ENCODE data around the gene PILRA. TPM values are rescaled to one million over a fixed set of nuclear protein-coding genes. Genes with fewer than 3 reads are reported as not detected.

PILRA gene
- total and polyA plus RNA-seq, 2 of the 13 experiments (the other 11 are each of a cell fraction or from before 2014, with no cell fraction given): 0.13 to 1.3 TPM

DNA sequence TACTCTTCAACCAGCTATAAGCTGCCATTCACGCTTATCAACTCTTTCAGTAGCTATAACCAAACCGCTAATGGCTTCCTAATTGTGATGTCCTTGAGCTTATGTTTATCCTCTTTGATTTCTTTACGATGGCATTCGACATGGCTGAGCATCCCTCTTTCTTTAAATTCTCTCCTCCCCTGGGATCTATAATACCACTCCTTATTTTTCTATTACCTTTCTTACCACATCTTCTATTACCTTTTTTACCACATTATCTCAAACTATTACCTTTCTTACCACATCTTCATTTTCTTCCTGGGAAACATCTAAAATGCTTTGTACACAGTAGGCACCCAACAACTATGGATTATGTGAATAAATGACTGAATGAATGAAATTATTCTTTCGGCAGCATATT, 42.2 kb downstream of the PILRA start:
- Histone ChIP-seq H4K20me1 (ENCODE audit: insufficient read depth, low read length) (no peaks in the 10 kb centered on the region), H3K27ac (ENCODE audit: extremely low read length, insufficient read depth, low read length) (no peak overlapping the region), H3K4me1 (ENCODE audit: insufficient read depth, low read length) (no peaks in the 10 kb centered on the region), H3K4me2 (ENCODE audit: low read depth, low read length) (no peak overlapping the region), H3K9me3 (ENCODE audit: low read length) (no peaks in the 10 kb centered on the region), H3K9ac (ENCODE audit: insufficient read depth, low read depth, low read length) (no peak overlapping the region), H3K36me3 (replicated peaks in 1 of 2; ENCODE audit: control insufficient read depth in 1 of 2, insufficient read depth in 2 of 2, low read length in 2 of 2) (no peaks in the 10 kb centered on the region), H2AFZ (ENCODE audit: low read length) (no peak overlapping the region), H3K4me3 (replicated peaks in 1 of 3; ENCODE audit: insufficient read depth in 1 of 3, low read depth in 2 of 3, low read length in 3 of 3) (no peak overlapping the region), H3K79me2 (ENCODE audit: insufficient read depth, low read length) (no peaks in the 10 kb centered on the region), H3K27me3 (ENCODE audit: control insufficient read depth in 1 of 2, insufficient read depth in 2 of 2, low read length in 2 of 2) (no peaks in the 10 kb centered on the region)
- ChIA-PET CTCF (ENCODE audit: low intra/inter-chr PET ratio, low total read pairs) (no interaction called here), POLR2A (interaction anchor here (1.4 kb wide), 1 partner anchor 13 kb away, joined by 6 read pairs; the partner anchor contains the start of gene ZCWPW1)
- ATAC-seq (no peak), FAIRE-seq (no peak), DNase-seq (ENCODE audit: low spot score) (no peak)
- BruUV-seq (replicated peaks): no TSS peak
- WGBS (ENCODE audit: low lambda C conversion rate): 62% methylated on average over 5 of the region's 5 CpGs
- TF ChIP-seq HMG20A (CRISPR knock-in tag; IDR thresholded peaks at IDR 0.05; ENCODE audit: borderline replicate concordance) (no peak), TOE1 (CRISPR knock-in tag; IDR thresholded peaks at IDR 0.05) (no peak), ARNT2 (CRISPR knock-in tag; IDR thresholded peaks at IDR 0.05; ENCODE audit: low read depth) (no peak), ZNF713 (CRISPR knock-in tag; IDR thresholded peaks at IDR 0.05) (no peak), ZNF10 (CRISPR knock-in tag; IDR thresholded peaks at IDR 0.05; ENCODE audit: borderline replicate concordance, low read depth) (no peak), ZNF674 (CRISPR knock-in tag; IDR thresholded peaks at IDR 0.05; ENCODE audit: low read depth) (no peak), ZFP36 (IDR thresholded peaks at IDR 0.05; ENCODE audit: borderline replicate concordance, low read depth, low read length, partially characterized antibody) (no peak), ZNF768 (CRISPR knock-in tag; IDR thresholded peaks at IDR 0.05) (no peak), SP140L (CRISPR knock-in tag; IDR thresholded peaks at IDR 0.05; ENCODE audit: borderline replicate concordance) (no peak), TEAD3 (CRISPR knock-in tag; optimal IDR thresholded peaks at IDR 0.05; ENCODE audit: borderline replicate concordance) (no peak), ZNF746 (CRISPR knock-in tag; IDR thresholded peaks at IDR 0.05) (no peak), SNRNP70 (IDR thresholded peaks at IDR 0.05; ENCODE audit: low read depth, low read length) (no peak), NR2F2 (IDR thresholded peaks at IDR 0.05; ENCODE audit: borderline replicate concordance, low read depth) (no peak)
- TF ChIP-seq, protein P1, sequence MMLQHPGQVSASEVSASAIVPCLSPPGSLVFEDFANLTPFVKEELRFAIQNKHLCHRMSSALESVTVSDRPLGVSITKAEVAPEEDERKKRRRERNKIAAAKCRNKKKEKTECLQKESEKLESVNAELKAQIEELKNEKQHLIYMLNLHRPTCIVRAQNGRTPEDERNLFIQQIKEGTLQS (CRISPR knock-in tag; IDR thresholded peaks at IDR 0.05): no peak
- TF ChIP-seq, protein P2, sequence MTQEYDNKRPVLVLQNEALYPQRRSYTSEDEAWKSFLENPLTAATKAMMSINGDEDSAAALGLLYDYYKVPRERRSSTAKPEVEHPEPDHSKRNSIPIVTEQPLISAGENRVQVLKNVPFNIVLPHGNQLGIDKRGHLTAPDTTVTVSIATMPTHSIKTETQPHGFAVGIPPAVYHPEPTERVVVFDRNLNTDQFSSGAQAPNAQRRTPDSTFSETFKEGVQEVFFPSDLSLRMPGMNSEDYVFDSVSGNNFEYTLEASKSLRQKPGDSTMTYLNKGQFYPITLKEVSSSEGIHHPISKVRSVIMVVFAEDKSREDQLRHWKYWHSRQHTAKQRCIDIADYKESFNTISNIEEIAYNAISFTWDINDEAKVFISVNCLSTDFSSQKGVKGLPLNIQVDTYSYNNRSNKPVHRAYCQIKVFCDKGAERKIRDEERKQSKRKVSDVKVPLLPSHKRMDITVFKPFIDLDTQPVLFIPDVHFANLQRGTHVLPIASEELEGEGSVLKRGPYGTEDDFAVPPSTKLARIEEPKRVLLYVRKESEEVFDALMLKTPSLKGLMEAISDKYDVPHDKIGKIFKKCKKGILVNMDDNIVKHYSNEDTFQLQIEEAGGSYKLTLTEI (CRISPR knock-in tag; conservative IDR thresholded peaks at IDR 0.05): no peak
- TF ChIP-seq, protein P3, sequence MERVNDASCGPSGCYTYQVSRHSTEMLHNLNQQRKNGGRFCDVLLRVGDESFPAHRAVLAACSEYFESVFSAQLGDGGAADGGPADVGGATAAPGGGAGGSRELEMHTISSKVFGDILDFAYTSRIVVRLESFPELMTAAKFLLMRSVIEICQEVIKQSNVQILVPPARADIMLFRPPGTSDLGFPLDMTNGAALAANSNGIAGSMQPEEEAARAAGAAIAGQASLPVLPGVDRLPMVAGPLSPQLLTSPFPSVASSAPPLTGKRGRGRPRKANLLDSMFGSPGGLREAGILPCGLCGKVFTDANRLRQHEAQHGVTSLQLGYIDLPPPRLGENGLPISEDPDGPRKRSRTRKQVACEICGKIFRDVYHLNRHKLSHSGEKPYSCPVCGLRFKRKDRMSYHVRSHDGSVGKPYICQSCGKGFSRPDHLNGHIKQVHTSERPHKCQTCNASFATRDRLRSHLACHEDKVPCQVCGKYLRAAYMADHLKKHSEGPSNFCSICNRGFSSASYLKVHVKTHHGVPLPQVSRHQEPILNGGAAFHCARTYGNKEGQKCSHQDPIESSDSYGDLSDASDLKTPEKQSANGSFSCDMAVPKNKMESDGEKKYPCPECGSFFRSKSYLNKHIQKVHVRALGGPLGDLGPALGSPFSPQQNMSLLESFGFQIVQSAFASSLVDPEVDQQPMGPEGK (CRISPR knock-in tag; IDR thresholded peaks at IDR 0.05): no peak
- TF ChIP-seq, protein P4, sequence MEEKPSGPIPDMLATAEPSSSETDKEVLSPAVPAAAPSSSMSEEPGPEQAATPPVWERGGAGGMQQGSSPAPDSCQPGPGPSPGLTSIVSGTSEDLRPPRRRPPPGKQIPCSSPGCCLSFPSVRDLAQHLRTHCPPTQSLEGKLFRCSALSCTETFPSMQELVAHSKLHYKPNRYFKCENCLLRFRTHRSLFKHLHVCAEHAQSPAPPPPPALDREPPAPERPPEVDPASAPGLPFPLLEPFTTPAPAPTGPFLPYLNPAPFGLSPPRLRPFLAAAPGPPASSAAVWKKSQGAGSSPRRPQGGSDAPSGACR (CRISPR knock-in tag; IDR thresholded peaks at IDR 0.05): no peak
- TF ChIP-seq, protein P5, sequence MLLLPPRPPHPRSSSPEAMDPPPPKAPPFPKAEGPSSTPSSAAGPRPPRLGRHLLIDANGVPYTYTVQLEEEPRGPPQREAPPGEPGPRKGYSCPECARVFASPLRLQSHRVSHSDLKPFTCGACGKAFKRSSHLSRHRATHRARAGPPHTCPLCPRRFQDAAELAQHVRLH (CRISPR knock-in tag; IDR thresholded peaks at IDR 0.05; ENCODE audit: borderline replicate concordance, low read depth): no peak
- in situ Hi-C loops (cut with HindIII; ENCODE audit: extremely low pct_ligation_motif_present, low pct_unique_long_range_greater_than_20kb) (no loop called here), intact Hi-C loops (cut with micrococcal nuclease; ENCODE audit: unreplicated experiment) (no loop called here)

All from HepG2 (cell line).